GM10266 (cell line): Measurements from ENCODE around the gene ZSCAN5C.

Experiments used
- DNase-seq: peaks from one replicate; pipeline ENCODE4 v3.0.0; 2012; ENCODE audit errors: extremely low spot score
- CTCF ChIP-seq: IDR thresholded peaks from 2 replicates; pipeline ENCODE4 v1.5.1; 2012; ENCODE audit warnings: mild to moderate bottlenecking, low read depth; ENCODE audit not compliant: control insufficient read depth, insufficient read depth; ENCODE audit errors: missing control alignments

ZSCAN5C gene

GRCh38 chr19:56258272-56258671 lies 56.2 kb downstream of the ZSCAN5C start:
- DNase-seq: no peak
- TF ChIP-seq CTCF: no peak
